LNCaP clone FGC (cell line): ENCODE data around the gene ITGA4.

ENCODE experiments used
- DNase-seq: peaks from one replicate; pipeline ENCODE4 v3.0.0-alpha.2; 2011; ENCODE audit warnings: low read depth
- H3K4me3 ChIP-seq: 2 replicates; pipeline ENCODE4 v1.5.1; 2011; ENCODE audit warnings: mild to moderate bottlenecking, low read depth, low read length, control low read depth
- CTCF ChIP-seq: IDR thresholded peaks from 2 replicates; pipeline ENCODE4 v1.5.1; 2012; ENCODE audit warnings: mild to moderate bottlenecking; ENCODE audit not compliant: control insufficient read depth, insufficient read depth; ENCODE audit errors: extremely low read depth

ITGA4 gene

GRCh38 chr2:181500201-181500600, 43.0 kb downstream of the ITGA4 start:
- TF ChIP-seq CTCF: no peak
- no peak overlapping the region for H3K4me3 ChIP-seq
- no peak for DNase-seq

GRCh38 chr2:181515719-181516118, 58.5 kb downstream of the ITGA4 start:
- no peak overlapping the region for H3K4me3 ChIP-seq
- DNase-seq: no peak
- no peak for TF ChIP-seq CTCF

- no peak for DNase-seq
- TF ChIP-seq CTCF: no peak
- no peak overlapping the region for H3K4me3 ChIP-seq
Measured at GRCh38 chr2:181516992-181517391, 59.8 kb downstream of the ITGA4 start.

GRCh38 chr2:181517685-181518301, 60.6 kb downstream of the ITGA4 start:
- no peak for DNase-seq
- TF ChIP-seq CTCF: no peak
- H3K4me3 ChIP-seq: no peak overlapping the region

- DNase-seq: no peak
- no peak for TF ChIP-seq CTCF
- no peak overlapping the region for H3K4me3 ChIP-seq
Measured at GRCh38 chr2:181520253-181520652, 63.1 kb downstream of the ITGA4 start.

GRCh38 chr2:181523756-181524155, 66.6 kb downstream of the ITGA4 start:
- DNase-seq: no peak
- no peak overlapping the region for H3K4me3 ChIP-seq
- TF ChIP-seq CTCF: no peak

GRCh38 chr2:181526014-181526413, 68.8 kb downstream of the ITGA4 start:
- no peak for DNase-seq
- no peak for TF ChIP-seq CTCF
- H3K4me3 ChIP-seq: no peak overlapping the region
